ENCODE results near the gene CDH13.

Gene CDH13

DNA sequence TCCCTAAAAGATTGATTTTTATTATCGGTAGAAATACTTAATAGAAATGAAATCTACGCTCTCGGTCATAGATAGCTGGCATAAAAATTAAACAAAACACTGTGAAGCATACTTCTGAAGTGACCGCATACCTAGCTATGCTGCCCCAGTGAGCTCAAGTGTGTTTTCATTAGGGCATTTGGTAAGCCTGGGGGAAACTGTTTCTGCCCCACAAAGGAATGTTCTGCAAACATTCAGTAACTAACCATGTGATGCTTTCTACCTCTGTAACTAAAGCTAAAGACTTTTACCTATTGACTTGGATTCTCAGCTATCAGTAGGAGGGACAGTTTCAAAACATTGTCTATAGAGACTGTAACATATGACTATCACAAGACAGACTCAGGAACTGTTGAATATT is 1087.5 kb downstream of the CDH13 start:
- no peak for DNase-seq

DNA sequence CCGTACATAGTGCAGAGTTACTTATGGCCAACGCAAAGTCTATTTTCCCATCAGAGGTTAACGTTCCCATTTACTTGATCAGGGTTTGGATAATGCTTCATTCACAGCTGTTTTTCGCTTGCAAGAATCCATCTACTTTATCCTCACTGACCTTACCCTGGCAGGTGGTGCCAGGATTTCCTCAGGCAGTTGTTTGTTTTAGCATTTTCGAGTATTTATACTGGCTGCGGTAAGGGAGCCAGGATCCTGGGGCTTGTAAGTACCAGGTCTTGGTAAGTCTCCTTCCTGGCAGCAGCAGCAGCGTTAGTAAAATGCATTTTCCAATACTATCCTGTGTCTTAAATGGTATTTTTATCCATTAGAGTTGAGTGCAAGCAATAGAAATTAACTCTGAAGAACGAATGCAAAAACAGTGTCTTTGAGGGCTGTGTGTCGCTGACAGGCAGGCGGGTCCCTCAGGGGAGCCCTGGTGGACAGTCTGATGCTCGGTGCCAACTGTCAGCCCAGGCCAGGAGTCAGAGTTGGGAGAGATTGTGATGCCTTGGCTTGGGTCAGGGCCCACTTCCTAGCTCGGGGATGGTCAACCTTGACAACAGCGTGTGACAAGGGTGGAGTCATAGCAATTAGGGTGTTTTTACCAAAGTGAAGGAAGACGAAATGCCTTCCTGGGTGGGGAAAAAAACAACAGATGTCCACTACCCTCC is 1088.6 kb downstream of the CDH13 start:
- DNase-seq: no peak

DNA sequence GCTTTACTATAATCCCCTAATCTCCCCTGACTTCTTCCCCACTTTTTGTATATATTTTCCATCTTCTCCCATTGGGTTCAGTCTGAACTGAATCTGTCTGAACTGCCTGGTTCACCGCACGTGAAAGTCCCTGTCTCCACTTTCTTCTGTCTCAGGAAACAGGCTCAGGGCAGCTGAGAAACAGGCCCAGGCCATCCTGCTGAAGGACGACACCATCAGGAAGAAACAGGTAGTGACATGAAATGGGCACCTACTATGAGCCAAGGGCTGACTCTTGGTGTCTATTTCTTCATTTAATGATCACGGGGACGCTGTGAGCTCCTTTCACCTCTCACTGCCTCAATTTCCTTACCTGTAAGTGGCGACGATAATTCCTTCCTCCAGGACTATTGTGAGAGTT is 1090.5 kb downstream of the CDH13 start:
- no peak for DNase-seq

DNA sequence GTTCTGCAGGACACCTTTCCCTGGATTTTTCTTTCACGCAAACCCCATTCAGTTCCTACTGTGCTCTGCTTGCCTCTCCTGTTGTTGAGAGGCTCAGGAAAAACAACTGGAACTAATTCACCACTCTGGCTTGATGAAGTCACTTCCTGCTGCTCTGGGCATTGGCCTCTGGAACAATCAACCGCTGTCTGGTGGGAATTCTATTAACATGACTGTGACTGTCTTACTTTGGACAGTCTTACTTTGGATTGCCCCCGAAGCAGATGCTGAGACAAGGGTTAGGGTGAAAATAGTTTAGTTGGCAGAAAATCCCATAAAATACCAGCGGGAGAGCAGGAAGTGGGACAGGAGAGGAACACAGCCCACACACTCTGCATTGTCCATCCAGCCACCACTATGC is 1091.0 kb downstream of the CDH13 start:
- DNase-seq: no peak

DNA sequence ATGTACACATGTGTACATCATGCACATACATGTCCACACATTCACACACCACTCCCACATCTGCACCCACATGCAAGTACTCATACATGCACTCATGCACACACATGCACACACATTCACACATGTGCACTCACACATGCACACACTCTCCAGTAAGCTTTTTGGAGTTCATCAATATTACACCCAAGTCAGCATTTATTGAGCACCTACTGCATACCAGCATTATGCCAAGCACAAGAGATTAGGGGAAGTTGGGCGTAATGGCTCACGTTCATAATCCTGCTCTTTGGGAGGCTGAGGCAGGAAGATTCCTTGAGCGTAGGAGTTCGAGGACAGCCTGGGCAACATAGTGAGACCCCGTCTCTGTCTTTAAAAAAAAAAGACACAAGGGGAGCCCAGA is 1093.4 kb downstream of the CDH13 start:
- DNase-seq: no peak

DNA sequence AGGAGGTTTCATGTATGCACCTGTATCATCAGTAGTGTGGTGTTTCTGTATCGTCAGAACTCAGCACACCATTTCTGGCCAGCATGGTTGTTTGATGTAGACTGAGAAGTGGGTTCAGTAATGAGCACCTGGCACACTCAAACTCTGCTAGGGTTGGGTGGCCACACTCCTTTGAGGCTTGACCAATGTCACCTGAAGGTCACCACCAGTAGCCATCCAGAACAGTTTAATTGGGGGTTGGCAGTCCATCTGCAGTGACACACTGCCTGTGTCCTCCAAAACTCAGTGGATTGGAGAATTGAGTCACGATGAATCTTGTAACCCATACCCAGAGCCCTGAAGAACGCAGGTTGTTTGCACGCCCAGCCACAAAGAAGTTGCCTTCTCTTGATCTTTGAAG is 1094.2 kb downstream of the CDH13 start:
- no peak for DNase-seq

DNA sequence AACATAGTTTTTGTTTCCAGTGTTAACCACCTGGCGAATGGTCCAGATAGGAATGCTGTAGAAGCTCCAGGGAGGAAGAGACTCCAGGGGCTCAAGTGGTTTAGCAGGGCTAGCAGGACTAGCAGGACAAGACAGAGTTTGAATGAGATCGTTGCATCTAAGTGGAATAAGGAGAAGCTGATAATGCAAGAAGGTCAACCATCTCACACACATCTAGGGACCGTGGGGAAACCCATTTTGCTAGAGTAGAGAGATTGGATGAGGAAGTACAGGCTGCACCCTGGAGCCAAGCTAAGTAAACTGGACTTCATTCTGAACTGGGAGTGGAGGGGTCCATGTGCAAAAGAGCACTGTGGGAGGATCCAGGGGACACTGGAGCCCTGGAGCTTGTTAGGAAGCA is 1094.9 kb downstream of the CDH13 start:
- no peak for DNase-seq

DNA sequence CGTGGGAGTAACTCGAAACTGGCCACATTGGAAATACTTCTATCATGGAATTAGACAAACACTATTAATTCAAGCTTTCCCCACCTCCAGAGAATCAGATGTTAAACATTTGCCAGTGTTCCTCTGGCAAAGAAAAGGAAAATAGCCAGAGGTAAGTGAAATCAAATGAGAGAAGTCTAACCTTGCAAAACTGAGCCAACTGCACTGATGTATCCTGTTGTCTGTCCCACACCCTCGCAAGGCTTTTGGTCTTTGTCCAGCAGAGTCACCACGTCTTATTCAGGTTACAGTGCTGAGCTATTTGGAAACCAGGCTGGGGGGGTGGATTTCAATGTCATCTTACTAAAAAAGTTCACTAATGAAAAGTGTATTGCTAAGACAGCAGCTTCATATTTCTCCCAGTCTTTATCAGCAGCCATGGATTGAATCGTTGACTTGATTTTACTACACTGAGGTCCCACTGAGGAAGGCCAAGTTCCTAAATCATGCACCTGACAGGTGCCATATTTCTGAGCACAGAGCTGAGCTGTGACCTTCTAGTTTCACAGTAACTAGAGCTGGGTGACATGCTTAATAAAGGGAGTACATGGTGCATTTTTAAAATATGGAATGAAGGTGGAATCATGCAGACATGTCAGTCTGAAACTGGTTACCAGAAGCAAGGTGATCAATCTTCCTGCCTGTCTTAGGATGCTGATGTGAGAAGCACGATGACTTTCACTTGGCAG is 1095.9 kb downstream of the CDH13 start:
- no peak for DNase-seq

DNA sequence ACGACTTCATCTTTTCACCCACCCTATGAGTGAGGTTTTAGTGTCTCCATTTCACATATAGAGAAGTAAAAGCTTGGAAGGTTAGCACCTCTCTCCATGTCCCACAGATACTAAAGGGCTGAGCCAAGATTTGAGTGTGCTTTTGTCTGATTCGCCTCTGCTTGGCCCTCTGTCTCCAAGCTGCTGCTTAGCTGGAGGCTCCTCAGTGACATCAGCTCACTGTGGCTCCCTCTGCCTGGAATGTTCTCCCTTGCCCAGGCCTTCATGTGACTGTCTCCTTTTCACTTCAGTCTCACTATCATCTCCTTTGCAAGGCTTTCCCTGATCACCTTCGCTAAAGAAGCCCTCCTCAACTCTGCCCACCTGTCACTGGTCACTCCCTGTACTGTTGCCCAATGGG is 1096.5 kb downstream of the CDH13 start:
- DNase-seq: no peak

DNA sequence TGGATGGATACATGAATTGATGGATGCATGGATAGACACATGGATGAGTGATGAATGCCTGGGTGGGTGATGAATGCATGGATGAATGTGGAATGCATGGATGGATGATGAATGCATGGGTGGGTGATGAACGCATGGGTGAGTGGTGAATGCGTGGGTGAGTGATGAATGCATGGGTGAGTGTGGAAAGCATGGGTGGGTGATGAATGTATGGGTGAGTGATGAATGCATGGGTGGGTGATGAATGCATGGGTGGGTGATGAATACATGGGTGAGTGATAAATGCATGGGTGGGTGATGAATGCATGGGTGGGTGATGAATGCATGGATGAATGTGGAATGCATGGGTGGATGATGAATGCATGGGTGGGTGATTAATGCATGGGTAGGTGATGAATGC is 1097.1 kb downstream of the CDH13 start:
- DNase-seq: no peak

DNA sequence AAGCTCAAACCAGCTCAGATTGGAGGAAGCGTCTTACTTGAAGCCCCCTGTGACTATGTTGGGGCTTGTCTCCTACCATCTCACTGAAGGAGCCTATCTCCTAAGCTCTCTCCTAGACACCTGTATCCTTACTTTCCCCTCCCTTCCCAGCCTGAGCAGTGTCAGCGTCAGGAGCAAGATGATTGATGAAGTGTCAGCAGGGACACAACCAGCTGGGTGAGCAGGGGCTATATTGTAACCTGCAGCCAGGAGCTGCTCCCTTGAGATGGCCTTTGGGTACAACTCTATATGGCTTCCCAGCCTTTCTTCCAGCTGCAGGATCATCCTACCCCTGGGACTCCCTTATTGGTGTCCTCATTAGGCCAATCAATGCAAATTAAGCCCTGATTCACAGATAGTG is 1097.8 kb downstream of the CDH13 start:
- no peak for DNase-seq

DNA sequence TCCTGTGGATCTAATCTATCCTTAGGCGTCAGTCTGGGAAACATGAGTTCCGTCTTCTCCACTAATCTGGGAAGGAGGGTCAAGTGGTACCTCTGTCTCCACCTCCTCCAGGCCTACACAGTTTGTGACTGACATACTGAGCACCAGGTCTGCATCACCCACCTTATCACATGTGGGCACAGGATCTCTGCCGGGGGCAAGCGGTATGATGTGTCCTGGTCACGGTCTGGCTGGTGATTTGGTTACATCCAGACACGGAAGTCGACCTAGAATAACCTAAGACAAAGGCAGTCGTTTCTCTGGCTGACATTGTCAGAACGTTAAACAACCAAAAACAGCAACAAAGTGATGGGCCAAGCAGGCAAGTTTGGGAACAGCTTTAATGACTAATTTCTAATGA is 1098.5 kb downstream of the CDH13 start:
- DNase-seq: no peak

DNA sequence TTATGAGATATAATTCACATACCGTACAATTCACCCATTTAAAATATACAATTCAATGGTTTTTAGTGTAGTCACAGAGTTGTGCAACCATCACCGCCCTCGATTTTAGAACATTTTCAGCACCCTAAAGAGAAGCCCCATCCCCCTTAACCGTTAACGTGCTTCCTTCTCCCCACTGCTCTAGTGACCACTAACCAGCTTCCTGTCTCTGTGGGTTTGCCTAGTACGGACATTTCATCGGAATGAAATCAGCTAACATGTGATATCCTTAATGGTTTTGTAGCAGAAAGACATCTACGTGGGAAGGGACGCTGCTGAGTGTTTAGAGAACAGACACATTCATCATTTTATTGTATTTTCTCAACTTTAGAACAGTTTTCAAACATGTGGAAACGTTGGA is 1100.2 kb downstream of the CDH13 start:
- no peak for DNase-seq

DNA sequence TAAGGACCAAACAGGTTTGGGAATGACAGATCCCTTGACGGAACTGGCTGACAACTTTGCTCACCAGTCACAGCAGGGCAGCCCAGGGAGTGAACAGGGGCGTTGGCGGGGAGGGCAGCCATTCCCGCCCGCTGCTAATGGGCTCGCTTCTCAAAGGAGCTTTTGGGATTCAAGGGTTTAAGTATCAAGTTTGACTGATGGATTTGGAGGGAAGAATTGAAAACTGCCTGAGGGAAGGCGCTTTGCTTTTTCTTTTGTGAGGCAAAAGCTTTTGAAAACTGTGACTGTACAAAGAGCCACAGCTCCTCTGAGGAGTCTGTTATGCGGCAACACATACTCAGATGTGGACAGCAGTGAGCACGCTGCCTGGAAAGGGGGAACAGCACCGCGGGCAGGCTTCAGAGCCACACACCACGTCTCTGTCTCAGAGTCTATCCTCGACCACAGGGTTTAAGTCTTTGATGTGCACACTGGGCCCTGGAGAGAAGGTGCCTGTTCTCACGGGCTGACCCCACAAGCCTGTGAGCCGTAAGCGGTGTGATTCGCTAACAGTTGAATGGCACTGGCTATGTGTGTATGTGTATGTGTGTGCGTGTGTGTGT is 1101.1 kb downstream of the CDH13 start:
- DNase-seq: no peak

DNA sequence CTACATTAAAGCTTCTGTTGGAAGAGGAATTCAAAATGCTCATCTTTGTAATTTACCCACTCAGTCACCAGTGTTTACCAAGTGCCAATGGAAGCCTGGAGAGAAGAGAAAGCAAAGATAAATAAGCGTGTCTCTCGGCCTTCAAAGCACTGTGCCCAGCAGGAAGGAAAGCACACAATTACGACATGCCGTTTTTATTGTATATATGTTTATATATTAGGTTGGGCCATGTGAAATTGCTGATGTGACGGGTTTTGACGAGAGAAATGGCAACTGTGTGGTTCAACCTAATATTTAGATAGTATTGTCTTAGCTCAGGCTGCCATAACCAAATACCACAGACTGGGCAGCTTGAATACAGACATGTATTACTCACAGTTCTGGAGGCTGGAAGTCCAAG is 1101.7 kb downstream of the CDH13 start:
- peak; percentile 52 for DNase-seq

DNA sequence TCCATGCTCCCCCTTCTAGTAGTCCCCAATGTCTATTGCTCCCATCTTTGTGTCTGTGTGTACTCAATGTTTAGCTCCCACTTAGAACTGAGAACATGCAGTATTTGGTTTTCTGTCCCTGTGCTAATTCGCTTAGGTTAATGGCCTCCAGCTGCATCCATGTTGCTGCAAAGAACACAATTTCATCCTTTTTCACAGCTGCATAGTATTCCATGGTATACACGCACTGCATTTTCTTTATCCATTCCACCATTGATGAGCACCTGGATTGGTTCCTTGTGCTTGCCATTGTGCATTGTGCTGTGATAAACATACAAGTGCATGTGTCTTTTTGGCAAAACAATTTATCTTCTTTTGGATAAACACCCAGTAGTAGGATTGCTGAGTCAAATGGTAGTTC is 1104.0 kb downstream of the CDH13 start:
- DNase-seq: no peak

DNA sequence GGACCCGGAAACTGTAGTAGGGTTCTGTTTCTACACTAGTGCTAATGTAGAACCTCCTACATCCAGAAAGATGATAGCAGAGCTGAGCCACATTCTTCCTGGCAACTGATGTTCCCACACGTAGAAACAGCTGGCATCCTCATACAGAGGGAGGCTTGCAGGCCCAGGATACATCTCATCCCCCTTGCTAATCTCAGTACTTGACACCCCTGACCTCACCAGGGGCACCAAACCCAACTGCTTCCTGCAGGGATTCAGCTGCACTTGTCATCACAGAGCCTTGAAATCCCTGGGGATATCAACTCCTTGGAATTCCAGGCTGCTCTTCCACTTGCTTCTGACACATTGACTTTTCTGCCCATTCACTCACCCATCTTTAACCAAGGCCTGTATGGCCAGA is 1105.8 kb downstream of the CDH13 start:
- DNase-seq: no peak

DNA sequence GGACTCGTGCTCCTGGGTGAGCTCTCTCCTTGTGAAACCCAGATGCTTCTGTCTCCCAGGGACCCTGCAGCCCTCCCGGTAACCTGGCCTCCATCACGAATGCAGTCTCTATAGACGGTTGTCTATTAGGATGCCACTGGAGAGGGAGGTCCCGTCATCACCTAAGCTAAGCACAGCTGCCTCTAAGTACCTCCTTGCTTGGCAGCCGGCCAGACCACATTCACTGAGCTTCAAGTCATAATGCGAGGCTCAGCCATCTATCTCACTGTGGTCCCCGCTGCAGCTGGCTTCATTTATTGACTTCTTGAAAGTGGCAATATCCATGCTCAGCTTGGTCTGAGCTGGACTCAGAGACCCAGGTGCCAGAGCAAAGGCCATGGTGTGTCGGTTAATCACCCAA is 1106.5 kb downstream of the CDH13 start:
- peak; percentile 26 for DNase-seq

DNA sequence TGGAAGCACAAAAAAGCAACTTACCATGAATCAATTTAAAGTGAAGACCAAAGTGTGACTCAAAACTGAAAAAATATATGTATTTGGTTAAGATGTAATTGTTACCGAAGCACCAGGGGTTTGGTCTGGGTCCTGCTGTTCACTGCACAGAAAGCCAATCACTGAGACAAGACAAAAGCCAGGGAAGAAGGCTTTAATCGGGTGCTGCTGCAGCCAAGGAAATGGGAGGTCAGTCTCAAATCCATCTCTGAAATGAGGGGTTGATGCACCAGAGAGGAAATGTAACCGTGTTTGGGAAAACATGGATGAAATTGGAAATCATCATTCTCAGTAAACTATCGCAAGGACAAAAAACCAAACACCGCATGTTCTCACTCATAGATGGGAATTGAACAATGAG is 1107.4 kb downstream of the CDH13 start:
- DNase-seq: no peak

DNA sequence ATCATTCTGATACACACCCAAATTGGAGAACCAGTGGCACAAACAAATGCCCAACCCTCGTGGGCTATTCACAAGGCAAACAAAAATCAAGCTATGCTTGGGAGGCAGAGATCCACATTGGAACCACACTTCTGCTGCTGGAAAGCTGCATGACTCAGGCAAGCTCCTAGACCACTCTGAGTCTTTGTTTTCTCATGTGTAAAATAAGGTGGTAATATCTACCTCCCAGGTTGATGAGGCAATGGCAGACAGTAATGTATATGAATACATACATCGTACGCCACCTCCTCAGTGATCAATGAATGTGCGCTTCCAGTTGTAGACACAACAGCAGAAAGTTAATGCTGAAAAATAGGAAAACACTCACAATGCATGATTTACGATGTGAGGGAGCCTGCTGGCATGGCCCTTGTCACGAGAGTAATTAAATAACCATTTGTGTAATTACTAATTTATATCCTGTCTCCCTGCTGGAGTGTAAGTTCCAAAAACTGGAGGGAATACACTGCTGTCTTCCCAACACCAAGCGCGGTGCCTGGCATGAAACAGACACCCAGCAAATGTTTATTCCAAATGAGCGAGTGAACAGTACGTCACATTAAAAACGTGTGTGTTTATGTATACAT is 1111.1 kb downstream of the CDH13 start:
- no peak for DNase-seq

DNA sequence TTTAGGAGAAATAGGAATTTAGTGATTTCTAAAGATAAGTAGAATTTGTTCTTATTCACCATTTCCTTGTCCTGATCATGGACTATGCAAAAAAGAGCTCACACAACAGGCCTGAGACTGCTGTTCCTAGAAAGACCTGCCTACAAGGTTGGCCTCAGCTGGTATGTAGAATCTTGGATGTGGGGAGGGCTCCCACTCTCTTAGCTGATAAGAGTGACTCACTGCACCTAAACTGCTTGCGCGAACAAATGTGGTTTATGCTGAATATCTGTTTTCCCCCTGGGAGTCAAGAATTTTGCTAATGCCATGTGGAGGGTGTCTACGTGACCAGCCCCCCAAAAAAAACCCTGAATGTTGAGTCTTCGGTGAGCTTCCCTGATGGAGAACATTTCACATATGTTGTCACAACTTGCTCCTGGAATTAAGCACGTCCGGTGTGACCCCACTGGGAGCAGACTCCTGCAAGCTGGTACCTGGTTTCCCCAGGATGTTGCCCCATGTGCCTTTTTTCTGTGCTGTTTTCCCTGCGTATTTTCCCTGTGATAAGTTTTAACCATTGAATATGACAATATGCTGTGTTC is 1112.2 kb downstream of the CDH13 start:
- DNase-seq: no peak

DNA sequence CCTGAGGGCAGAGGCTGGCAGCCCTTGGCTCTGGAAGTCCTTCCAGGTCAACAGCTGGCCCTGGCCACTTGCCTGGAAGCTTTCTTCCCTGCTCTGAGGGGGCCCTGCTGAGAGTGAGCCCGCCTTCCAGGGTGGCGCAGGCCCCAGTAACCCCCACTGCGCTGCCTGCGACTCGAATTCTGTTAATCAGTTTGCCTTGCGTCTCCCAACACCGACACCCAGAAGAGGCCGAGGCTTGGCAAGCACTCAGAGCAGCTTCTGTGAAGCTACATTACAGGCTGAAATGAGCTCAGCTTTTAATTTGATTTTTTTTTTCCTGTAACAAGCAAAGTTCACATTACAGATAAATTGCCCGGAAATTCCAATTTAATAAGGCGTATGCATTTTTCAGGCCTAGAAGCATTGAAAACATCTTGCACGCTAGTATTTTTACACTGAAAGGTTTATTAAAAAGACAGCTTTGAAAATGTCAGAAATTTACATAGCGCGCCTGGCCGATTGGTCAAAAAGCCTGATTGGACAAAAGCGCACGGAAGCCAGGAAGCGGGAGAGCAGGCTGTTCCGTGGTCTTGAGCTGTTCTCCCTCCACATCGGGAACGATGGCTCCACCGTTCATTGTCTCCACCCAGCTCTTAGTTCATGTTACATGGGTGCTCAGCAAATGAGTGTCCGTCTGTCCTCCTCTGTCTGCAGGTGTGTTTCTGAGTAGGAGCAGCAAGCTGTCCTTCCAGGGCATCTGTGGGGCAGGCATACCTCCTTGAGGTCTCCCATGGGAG is 1115.5 kb downstream of the CDH13 start:
- DNase-seq: no peak

DNA sequence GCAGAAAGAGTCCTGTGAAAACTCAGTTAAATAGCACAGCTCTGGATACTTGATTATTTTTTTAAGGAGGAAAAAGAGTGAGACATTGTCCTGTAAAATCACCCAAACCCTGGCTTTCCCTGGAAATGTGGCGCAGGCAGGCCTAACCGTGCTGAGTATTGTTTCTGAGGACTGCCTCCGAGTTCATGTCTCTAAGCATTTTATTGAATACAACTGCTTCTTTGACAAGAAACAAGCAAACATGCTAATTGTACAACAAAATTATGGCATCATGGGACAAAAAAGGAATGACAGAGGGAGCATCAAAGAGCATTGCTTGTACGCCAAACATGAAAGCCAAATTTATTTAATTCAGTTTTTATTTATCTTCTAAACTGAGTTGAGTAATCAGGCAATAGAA is 1116.5 kb downstream of the CDH13 start:
- DNase-seq: no peak

Data from NCI-H774 (cell line).